Activated CD8-positive, alpha-beta memory T cell treated with anti-CD3 and anti-CD28 coated beads for 36 hours (primary cell): ENCODE results near the gene ADAM23. TPM values are rescaled to one million over a fixed set of nuclear protein-coding genes. Genes with fewer than 3 reads are reported as not detected.

Source experiments
- CTCF ChIA-PET: fragments of 350-600 bp; sonication (Branson Sonifier 250); formaldehyde crosslinking; loops from one replicate; lab custom pipeline; 2021; ENCODE audit warnings: antibody characterized with exemption; lab: Charles Lee
- POLR2A ChIA-PET: fragments of 350-600 bp; sonication (Branson Sonifier 250); formaldehyde crosslinking; loops from one replicate; lab custom pipeline; 2021; ENCODE audit warnings: antibody characterized with exemption; lab: Charles Lee
- total RNA-seq, 2 experiments: library from RNA; stranded (reverse); gene quantifications; one replicate each; pipeline ENCODE4 v1.2.3, GENCODE V29; 2021

The ADAM23 gene
- total RNA-seq, 2 experiments from 2014 or later, result 0.21 to 0.57 TPM

DNA sequence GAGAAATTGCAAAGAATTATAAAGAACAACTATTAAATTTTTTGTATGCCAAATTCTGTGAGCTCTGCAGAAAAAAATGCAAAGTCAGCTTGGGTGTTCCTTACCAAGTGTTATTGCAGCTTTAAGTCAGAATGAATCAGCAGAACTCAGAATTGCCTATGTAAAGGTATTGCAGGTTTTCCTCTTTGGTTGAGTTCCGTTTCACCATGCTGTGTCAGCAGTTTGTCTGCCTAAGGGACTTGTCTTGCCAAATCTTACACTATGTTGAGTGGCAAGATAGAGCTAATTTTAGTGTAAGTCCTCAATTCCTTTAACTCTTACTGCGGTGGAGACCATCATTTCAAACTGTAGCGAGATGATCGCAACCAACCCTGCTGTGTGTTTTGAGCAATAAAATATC lies 38.8 kb downstream of the ADAM23 start:
- CTCF ChIA-PET, result no interaction called here
- POLR2A ChIA-PET, result no interaction called here

DNA sequence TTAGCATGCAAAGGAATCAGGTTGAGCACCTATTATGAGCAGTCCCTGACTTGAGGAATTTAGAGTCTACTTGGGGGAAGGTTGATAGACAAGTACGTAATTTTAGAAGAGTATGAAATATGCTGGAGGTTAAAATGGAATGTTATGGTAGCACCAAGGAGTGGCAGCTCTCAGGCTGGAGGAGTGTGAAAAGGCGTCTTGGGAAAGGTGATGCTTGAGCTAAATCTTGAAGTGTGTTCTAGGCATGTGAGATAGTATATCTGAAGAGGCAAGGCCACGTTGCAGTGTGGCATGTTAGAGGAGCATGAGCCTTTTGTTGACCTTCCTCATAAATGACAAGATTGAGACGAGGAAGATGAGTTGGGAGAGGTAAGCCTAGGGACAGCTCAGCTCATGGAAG lies 39.3 kb downstream of the ADAM23 start:
- CTCF ChIA-PET, result no interaction called here
- POLR2A ChIA-PET, result no interaction called here

DNA sequence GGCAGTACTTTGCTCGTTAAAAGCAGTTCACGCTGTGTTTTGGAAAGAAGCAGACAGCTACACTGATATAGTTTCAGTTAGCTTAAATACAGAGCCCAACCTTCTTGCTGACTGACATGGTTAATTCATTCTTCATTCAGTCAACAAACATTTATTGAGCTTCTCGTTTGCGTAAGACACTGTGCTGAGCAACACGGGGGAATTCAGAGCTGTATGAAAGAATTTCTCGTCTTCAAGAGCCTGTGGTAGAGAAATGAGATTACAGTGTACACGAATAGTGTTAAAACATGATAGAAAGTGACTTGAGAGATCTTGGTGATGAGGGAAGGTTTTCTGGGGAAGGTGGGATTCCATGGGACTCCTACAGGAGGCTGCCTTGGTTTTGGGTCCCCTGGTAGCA lies 44.7 kb downstream of the ADAM23 start:
- POLR2A ChIA-PET, result no interaction called here
- CTCF ChIA-PET, result no interaction called here

DNA sequence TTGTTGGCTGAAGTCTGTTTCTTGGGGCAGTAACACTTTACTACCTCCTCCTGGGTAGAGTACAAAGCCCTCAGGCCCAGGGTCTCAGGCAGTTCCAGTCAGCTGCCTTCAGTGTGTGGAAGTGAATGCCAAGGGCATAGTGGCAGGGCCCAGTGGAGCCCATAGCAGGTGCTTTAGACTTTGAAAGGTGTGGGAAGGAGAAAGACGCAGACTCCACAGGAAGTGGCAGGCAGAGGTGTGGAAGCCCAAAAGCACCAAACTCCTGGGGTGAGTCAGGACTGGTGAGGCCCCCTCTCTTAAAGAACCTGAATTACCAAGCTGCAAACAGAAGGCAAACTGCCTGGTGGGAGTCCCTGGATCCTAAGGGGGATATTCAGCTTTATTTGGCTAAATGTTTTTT lies 45.3 kb downstream of the ADAM23 start:
- CTCF ChIA-PET, result no interaction called here
- POLR2A ChIA-PET, result no interaction called here

DNA sequence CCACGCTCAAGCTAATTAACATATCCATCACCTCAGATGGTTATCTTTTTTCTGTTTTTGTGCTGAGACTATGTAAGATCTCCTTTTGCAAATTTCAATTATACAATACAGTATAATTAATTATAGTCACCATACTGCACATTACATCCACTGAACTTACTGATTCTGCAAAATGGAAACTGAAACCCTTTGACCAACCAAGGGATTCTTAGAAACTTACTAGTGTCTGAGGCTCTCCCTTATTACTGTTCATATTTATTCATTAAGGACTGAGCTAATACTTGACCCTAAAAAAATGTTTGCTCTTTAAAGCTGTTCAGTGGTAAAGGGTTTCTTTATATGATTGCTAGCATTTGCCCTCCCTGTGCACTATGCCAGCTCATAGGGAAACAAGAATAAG lies 50.7 kb downstream of the ADAM23 start:
- CTCF ChIA-PET, result no interaction called here
- POLR2A ChIA-PET, result no interaction called here

DNA sequence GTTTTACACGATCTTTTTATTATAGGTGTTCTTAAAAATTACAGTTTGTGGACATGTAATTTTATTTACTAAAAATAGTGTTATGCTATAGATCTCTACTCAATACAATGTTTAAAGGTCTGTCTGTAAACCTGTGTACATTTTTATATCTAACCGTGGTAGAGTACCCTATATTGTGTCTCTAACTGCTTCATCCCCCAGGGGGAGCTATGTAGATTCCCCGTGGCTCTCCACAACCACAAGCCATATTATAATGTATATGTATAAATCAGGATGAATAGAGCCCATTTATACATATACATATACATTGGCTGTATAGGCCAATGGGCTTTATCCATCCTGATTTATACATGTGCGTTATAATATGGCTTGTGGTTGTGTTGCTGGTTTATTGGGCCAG lies 59.4 kb downstream of the ADAM23 start:
- ChIA-PET CTCF (interaction anchor here (1.0 kb wide), 1 partner anchor 144 kb away, joined by 3 read pairs; no protein-coding TSS in a partner anchor), POLR2A (no interaction called here)

DNA sequence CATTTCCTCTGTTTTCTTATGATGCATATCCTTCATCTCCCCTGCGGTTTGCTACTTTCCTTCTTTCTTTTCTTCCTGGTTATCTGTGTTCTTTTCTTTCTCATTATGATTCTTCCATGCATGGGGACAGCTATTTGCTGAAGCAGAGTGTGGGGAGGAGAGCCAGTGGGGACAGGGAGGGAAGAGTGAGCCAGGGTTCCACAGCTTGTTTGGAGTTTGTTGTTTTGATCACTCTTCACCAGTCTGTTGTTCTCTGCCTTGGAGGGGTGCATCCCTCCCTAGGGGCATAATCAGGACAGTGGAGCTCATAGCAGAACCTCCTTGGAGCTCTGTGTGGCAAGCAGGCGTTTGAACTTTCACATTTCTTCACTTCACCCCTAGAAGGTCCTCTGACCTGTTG lies 68.0 kb downstream of the ADAM23 start:
- CTCF ChIA-PET, result no interaction called here
- POLR2A ChIA-PET, result no interaction called here

DNA sequence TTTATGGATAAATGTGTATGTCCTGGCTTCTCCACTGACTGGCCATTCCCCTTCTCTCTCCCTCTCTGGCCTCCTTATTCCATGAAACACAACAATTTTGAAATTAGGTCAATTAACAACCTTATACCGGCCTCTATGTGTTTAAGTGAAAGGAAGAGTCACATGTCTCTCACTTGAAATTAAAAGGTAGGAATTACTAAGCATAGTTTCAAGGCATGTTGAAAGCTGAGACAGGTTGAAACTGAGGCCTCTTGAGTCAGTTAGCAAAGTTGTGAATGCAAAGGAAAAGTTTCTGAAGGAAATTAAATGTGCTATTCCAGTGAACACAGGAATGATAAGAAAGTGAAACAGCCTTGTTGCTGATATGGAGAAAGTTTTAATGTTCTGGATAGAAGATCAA lies 69.7 kb downstream of the ADAM23 start:
- ChIA-PET POLR2A (no interaction called here), CTCF (no interaction called here)

DNA sequence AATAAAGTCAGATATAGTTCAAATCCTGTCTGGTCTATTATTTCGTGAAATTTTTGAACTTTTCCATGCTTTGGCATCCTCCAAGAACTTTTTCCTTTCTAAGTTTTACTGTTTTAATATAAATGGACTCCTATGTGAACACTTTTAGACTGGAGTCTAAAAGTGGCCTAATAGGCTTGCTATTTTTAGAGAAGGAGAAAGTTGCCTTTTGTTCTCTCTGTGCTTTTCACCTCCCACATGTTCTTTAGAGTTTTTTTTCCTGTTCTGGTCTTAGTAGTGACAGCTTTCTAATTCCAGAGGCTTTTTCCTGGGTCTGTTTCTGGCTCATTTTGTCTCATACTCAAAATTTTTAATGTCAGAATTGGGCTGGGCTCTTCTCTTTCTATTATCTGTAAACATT lies 72.2 kb downstream of the ADAM23 start:
- ChIA-PET POLR2A (no interaction called here), CTCF (no interaction called here)

DNA sequence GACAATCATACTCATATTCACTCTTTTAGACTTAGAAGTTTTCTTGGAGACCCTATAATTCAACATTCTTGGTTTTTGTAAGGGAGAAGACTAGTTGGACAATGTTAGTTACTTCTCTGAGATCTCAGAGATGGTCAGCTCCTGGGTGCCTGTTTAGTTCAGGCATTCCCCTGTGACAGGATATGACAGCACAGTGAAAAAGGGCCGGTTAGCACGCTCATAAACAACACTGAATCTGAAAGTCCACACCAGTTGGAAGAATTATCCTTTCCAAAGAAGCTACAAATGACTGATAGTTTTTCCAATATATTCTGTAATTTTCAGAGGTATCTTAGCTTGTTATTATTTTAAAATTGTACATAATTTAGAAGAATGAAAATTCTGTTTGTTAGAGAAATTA lies 75.7 kb downstream of the ADAM23 start:
- ChIA-PET CTCF (no interaction called here), POLR2A (no interaction called here)

DNA sequence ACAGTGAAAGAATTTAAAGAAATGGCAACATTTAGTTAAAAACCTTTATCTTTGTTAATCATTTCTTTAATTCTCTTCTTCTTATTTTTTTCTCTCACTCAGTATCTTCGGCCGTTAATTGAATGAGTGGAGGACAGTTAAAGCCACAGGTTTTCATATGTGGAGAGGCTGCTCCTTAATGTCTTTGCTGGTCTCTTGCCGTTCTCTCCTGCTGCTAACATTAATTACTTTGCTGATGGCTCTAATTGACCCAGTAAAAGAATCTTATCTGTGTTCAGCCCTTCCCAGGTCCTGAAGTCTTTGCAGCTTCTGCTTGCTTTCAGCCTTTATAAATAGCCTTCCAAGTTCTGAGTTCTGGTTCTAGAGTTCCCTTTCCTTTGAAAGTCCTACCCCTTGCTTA lies 77.1 kb downstream of the ADAM23 start:
- CTCF ChIA-PET, result no interaction called here

DNA sequence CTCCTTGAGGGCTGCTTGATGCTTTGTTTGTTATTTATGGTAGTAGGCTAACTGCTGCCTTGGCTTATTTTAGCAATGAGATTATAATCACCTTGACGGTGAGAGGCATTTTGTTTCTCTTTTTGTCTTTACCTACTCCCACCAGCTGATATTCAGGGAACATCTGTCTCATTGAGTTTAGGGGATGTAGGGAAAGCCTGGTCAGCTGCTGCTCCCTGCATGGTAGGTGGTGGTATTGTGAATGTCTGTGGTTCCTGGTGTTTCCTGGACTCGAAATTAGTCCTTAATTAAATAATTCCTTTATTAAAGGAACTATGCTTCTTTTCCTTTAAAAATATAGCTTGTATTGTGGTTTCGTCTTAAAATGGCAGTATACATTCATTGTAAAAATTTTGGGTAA lies 77.8 kb downstream of the ADAM23 start:
- ChIA-PET POLR2A (no interaction called here), CTCF (no interaction called here)

More for the DNA sequence above, 77.1 kb downstream of the ADAM23 start:
- POLR2A ChIA-PET, result no interaction called here

DNA sequence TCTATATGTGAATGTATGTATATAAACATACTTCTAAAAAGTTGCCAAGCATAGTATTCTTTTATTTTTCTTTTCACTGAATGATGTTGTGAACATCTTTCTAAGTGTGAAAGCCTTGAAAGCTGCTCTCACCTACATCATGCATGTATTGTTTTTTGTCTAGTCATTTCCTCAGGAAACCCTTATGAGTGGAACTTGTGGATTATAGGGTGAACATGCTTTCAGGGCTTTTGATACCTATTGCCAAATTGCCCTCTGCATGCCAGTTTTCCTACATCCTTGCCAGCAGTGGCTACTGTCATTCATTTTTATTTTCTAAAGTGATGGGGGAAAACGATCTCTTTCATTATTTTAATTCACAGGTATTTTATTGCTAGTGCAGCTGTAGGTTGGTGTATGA lies 78.3 kb downstream of the ADAM23 start:
- POLR2A ChIA-PET, result no interaction called here
- CTCF ChIA-PET, result no interaction called here

DNA sequence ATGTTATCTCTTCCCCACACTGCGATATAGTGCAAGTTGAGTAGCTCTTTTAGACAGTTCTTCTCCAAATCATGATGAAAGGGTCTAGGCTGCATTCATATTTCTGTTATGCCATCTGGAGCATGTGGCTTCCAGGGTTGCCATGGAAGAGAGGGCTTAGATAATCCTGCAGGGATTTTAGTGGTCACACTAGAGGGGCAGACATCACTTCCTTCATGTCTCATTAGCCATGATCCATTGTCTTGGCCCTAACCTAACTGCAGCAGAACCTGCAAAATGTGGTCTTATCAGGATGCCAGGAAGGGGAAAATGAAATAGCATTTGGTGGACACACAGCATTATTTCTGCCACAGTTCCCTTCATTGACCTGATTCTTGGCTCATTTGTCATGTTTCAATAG lies 83.1 kb downstream of the ADAM23 start:
- ChIA-PET CTCF (no interaction called here), POLR2A (no interaction called here)

DNA sequence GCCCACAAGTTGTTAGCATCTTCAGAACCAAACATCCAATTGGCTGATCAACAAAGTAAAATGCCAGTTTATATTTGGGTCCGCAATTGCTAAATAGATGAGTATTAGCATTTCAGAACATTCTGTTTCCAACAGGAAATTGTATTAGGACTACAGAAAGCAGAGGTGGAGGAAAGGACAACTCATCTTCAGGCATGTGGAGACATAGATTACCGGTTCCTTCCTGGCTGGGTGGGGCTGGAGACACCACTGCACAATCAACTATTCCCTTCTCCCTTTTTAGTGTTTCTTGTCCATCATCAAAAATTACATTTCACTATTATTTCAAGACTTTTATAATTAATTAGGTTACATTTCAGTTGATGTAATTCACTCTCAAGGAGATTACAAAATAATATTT lies 83.8 kb downstream of the ADAM23 start:
- ChIA-PET POLR2A (no interaction called here), CTCF (no interaction called here)

DNA sequence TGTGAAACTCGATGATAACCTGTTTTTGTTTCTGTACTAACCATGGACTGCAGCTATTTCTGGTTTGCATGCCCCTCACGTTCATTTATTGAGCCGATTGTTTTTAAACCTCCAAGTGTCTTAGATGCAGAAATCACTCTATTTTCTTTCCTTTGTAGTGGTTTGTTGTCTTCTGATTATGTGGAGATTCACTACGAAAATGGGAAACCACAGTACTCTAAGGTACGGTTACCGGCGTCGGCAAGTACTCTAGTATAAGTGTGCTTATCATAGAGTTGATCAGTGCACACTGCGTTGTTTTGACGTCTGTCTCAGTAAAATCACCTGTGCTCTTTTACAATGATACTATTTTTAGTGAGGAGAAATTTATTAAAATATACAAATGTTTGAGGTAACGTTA lies 87.4 kb downstream of the ADAM23 start:
- POLR2A ChIA-PET, result no interaction called here
- CTCF ChIA-PET, result no interaction called here

DNA sequence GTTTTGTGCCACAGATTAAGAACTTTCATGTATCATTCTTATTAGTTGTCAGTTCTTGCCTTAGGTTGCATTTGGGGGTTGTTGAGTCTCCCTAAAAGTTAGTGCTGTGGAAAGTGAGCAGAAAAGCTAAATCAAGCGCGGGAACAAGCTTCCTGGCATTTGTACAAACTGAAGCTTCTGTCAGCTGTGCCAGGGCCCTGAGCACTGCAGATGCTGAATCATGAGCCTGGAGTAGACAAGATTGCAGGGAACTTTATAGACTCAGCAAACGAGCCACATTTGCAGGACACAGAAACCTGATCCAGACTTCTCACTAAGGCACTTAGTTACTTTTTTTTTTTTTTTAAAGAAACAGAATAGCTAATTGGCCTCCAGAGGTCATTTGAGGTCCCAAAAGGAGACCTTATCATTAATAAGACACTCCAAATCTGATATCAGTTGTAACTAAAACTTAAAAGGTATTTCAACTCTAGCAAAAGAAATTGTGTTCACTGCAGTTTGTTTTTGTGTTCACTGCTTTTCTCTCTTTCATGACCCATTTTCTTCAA lies 88.7 kb downstream of the ADAM23 start:
- CTCF ChIA-PET, result no interaction called here
- POLR2A ChIA-PET, result no interaction called here

DNA sequence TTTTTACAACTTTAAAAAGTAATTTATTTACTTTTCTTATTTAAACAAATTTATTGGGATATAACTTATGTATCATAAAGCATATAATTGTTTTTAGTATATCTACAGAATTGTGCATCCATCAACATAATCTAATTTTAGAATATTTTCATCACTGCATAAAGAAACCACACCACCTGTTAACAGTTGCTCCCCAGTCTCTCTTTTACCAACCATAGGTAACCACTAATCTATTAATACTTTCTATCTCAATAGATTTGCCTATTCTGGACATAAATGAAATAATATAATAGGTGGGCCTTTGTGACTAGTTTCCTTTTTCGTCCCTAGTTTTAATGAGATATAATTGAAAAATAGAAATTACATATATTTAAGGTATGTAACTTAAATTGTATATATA lies 90.6 kb downstream of the ADAM23 start:
- CTCF ChIA-PET, result no interaction called here
- POLR2A ChIA-PET, result no interaction called here

DNA sequence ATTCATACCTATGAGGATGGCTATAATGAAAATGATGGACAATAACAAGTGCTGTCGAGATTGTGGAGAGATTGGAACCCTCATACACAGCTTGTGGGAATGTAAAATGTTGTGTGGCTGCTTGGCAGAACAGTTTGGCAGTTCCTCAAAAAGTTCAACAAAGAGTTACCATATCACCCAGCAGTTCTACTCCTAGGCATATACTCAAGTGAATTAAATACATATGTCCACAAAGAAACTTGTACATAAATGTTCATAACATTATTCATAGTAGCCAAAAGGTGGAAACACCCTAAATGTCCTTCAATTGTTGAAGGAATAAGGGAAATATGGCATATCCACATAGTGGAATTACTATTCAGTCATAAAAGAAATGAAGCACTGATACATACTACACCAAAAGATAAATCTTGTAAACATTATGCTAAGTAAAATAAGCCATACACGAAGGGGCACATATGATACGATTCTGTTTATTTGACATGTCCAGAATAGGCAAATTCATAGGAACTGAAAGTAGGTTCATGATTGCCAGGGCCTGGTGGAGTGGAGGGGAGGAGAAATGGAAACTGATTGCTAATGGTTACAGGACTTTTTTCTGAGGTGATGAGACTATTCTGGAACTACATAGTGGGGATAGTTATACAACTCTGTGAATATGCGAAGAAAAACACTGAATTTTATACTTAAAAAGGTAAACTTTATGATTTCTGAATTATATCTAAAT lies 92.1 kb downstream of the ADAM23 start:
- ChIA-PET POLR2A (no interaction called here), CTCF (no interaction called here)

DNA sequence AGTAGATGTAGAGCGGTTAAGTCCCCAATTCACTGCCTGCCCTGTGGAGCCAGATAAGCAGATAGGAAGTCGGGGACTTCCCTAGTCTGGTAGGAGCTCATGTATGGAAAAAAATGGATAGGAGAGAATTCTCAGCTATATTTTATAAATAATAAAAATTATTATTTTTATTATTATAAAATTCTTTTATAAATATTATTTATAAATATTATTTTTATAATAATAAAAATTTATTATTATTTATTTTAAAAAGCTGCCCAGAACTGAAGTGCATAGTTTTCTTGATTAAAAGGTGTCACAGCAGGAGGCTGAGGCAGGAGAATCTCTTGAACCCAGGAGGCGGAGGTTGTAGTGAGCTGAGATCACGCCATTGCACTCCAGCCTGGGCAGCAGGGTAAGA lies 97.4 kb downstream of the ADAM23 start:
- CTCF ChIA-PET, result no interaction called here
- POLR2A ChIA-PET, result no interaction called here

DNA sequence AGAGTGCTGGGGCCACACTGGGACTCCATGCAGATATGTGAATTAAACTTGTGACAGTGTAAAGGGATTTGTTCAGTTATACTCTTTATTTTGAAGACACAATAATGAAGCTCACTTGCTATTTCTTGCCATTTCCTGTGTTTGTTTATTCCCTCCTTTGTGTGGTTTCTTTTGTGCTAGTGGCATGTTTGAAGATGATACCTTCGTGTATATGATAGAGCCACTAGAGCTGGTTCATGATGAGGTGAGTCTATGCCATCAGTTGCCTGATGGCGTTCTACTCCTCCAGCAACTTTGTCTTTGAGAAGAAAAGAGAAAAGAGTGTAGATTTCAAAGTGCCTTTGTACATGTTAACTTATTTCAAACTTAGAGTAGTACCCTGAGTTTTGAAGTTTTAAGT lies 99.7 kb downstream of the ADAM23 start:
- POLR2A ChIA-PET, result no interaction called here

DNA sequence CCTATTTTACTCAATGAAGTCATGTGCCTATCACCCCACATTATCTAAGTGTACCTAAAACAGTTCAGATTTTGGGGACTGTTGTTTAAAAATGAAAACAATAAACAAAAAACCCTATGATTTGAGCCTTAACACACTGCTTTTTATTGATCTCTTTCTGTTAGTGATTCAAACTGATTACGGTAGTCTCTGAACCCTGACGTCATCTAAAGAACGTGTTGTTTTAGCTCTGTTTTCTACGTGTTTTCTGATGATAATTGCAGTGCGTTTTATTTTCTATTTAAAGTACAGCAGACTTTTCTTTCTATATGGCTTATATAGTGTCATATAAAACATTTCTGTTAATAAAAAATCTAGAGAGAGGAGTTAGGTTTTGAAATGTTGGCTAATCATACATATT lies 105.1 kb downstream of the ADAM23 start:
- ChIA-PET CTCF (no interaction called here), POLR2A (no interaction called here)

More for the DNA sequence above, 99.7 kb downstream of the ADAM23 start:
- CTCF ChIA-PET, result interaction anchor here (0.7 kb wide), 1 partner anchor 31 kb away, joined by 3 read pairs; no protein-coding TSS in a partner anchor
